Liver (tissue), 3 donors: ENCODE results near the gene GABBR2.

Experiments
- CTCF ChIP-seq: fragments of 150-350 bp; IDR thresholded peaks from 2 replicates; pipeline ENCODE4 v1.5.1; 2017; ENCODE audit warnings: improper control_type of control experiment, low read depth, low read length; ENCODE audit not compliant: missing input control
- EGR1 ChIP-seq, 2 donors: IDR thresholded peaks; 2 replicates each; pipeline ENCODE4 v1.6.1; 2016 to 2018; ENCODE audit warnings: antibody characterized with exemption in 2 of 2, low read depth in 2 of 2
- FOXA1 ChIP-seq: IDR thresholded peaks from 2 replicates; pipeline ENCODE4 v1.6.1; 2016; ENCODE audit warnings: antibody characterized with exemption
- MAX ChIP-seq: IDR thresholded peaks from 2 replicates; pipeline ENCODE4 v1.6.1; 2016; ENCODE audit warnings: antibody characterized with exemption
- RAD21 ChIP-seq, 2 donors: IDR thresholded peaks; 2 replicates each; pipeline ENCODE4 v1.6.1; 2016; ENCODE audit warnings: antibody characterized with exemption in 2 of 2, mild to moderate bottlenecking in 2 of 2
- REST ChIP-seq: IDR thresholded peaks from 2 replicates; pipeline ENCODE4 v1.6.1; 2016; ENCODE audit warnings: antibody characterized with exemption, mild to moderate bottlenecking
- SP1 ChIP-seq: IDR thresholded peaks from 2 replicates; pipeline ENCODE4 v1.6.1; 2018; ENCODE audit warnings: antibody characterized with exemption, mild to moderate bottlenecking
- YY1 ChIP-seq: IDR thresholded peaks from 2 replicates; pipeline ENCODE4 v1.6.1; 2016; ENCODE audit warnings: antibody characterized with exemption, mild to moderate bottlenecking
- ZBTB33 ChIP-seq: IDR thresholded peaks from 2 replicates; pipeline ENCODE4 v1.6.1; 2016; ENCODE audit warnings: antibody characterized with exemption
- donor health status: healthy.
- donor health status: healthy.

- TF ChIP-seq MAX = no peak
- no peak for TF ChIP-seq REST
- no peak for TF ChIP-seq CTCF
- TF ChIP-seq RAD21 (IDR thresholded peaks at IDR 0.05) = no peak
- TF ChIP-seq FOXA1 = no peak
- TF ChIP-seq ZBTB33 = no peak
- no peak for TF ChIP-seq YY1
- no peak for TF ChIP-seq SP1
- TF ChIP-seq EGR1 (IDR thresholded peaks at IDR 0.05; ENCODE audit: low read depth in 2 of 2) = no peak
Measured at GRCh38 chr9:98563988-98564387, 144.7 kb downstream of the GABBR2 start.
